GM12874 (cell line): ENCODE data around the gene RPS3.

Experiments used
- CTCF ChIP-seq: IDR thresholded peaks from 2 replicates; pipeline ENCODE4 v1.5.1; 2011; ENCODE audit warnings: low read depth, mild to moderate bottlenecking, control low read depth, low read length, moderate library complexity; ENCODE audit not compliant: insufficient read depth

Gene RPS3

GRCh38 chr11:75445315-75445953 lies 46.1 kb downstream of the RPS3 start:
- TF ChIP-seq CTCF = peak; percentile 94

- no peak for TF ChIP-seq CTCF
These were observed 48.1 kb downstream of the RPS3 start for GRCh38 chr11:75447415-75447814.

- no peak for TF ChIP-seq CTCF
These were observed 50.0 kb downstream of the RPS3 start for GRCh38 chr11:75449271-75449670.

GRCh38 chr11:75449776-75450175 lies 50.5 kb downstream of the RPS3 start:
- TF ChIP-seq CTCF = no peak

- no peak for TF ChIP-seq CTCF
These were observed 50.9 kb downstream of the RPS3 start for GRCh38 chr11:75450236-75450635.

GRCh38 chr11:75450826-75451821 lies 51.8 kb downstream of the RPS3 start:
- peak; percentile 67 for TF ChIP-seq CTCF

- no peak for TF ChIP-seq CTCF
These were observed 54.8 kb downstream of the RPS3 start for GRCh38 chr11:75453916-75454655.
